HepG2 (cell line): ENCODE measurements around the gene TAS1R3. TPM values are rescaled to one million over a fixed set of nuclear protein-coding genes. Genes with fewer than 3 reads are reported as not detected.

Source experiments
- ATF5 ChIP-seq: sonication (generic); formaldehyde crosslinking; IDR thresholded peaks from 2 replicates; pipeline ENCODE4 v1.4.0; 2020; ENCODE audit warnings: mild to moderate bottlenecking, low read depth, missing genetic modification reagents
- BRF2 ChIP-seq: sonication (generic); formaldehyde crosslinking; IDR thresholded peaks from 2 replicates; pipeline ENCODE4 v1.8.1; 2022; ENCODE audit warnings: mild to moderate bottlenecking, missing genetic modification reagents
- DR1 ChIP-seq: sonication (generic); formaldehyde crosslinking; IDR thresholded peaks from 2 replicates; pipeline ENCODE4 v1.8.0; 2021; ENCODE audit warnings: mild to moderate bottlenecking, missing genetic modification reagents, inconsistent platforms
- ELK4 ChIP-seq: sonication (generic); formaldehyde crosslinking; IDR thresholded peaks from 2 replicates; pipeline ENCODE4 v1.9.0; 2021; ENCODE audit warnings: missing genetic modification reagents, borderline replicate concordance
- HIVEP1 ChIP-seq: sonication (generic); formaldehyde crosslinking; IDR thresholded peaks from 2 replicates; pipeline ENCODE4 v1.4.0; 2020; ENCODE audit warnings: mild to moderate bottlenecking, missing genetic modification reagents
- IKZF5 ChIP-seq: IDR thresholded peaks from 2 replicates; pipeline ENCODE4 v1.6.1; 2018; ENCODE audit warnings: missing genetic modification reagents, mild to moderate bottlenecking, missing compliant biosample characterization
- MEF2D ChIP-seq: sonication (generic); formaldehyde crosslinking; IDR thresholded peaks from 2 replicates; pipeline ENCODE4 v1.5.1; 2020; ENCODE audit warnings: mild to moderate bottlenecking, missing genetic modification reagents
- MLLT10 ChIP-seq: sonication (generic); formaldehyde crosslinking; IDR thresholded peaks from 2 replicates; pipeline ENCODE4 v1.4.0; 2020; ENCODE audit warnings: missing genetic modification reagents
- NCOR1 ChIP-seq: fragments of 200-600 bp; sonication (generic); IDR thresholded peaks from 2 replicates; pipeline ENCODE4 v1.7.0; 2017; ENCODE audit warnings: antibody characterized with exemption, low read length, borderline replicate concordance
- NONO ChIP-seq, 2 experiments: fragments of 450-650 bp in 1 of 2; sonication (generic) in 1 of 2; formaldehyde crosslinking in 1 of 2; IDR thresholded peaks in 1 of 2; conservative IDR thresholded peaks in 1 of 2; 2 replicates each; pipeline versions ENCODE4 v1.6.1 to v1.8.0; 2017 to 2022; ENCODE audit warnings: mild to moderate bottlenecking in 1 of 2, missing genetic modification reagents in 1 of 2, moderate library complexity in 1 of 2
- PAX8 ChIP-seq: sonication (generic); formaldehyde crosslinking; IDR thresholded peaks from 2 replicates; pipeline ENCODE4 v1.8.0; 2022; ENCODE audit warnings: mild to moderate bottlenecking, missing genetic modification reagents, borderline replicate concordance
- PCBP2 ChIP-seq: fragments of 200-400 bp; formaldehyde crosslinking; optimal IDR thresholded peaks from 2 replicates; pipeline ENCODE3; 2018; ENCODE audit warnings: low read length, low read depth; ENCODE audit not compliant: poor library complexity, severe bottlenecking
- PHF20 ChIP-seq: sonication (generic); formaldehyde crosslinking; IDR thresholded peaks from 2 replicates; pipeline ENCODE4 v1.5.0; 2020; ENCODE audit warnings: mild to moderate bottlenecking, missing genetic modification reagents
- SIN3A ChIP-seq: IDR thresholded peaks from 2 replicates; pipeline ENCODE4 v1.6.1; 2011; ENCODE audit warnings: low read depth, mild to moderate bottlenecking, control low read depth, low read length, borderline replicate concordance
- SMAD9 ChIP-seq: sonication (generic); formaldehyde crosslinking; IDR thresholded peaks from 2 replicates; pipeline ENCODE4 v1.5.1; 2020; ENCODE audit warnings: mild to moderate bottlenecking, missing genetic modification reagents
- SOX6 ChIP-seq, 2 experiments: fragments of 450-650 bp in 1 of 2; sonication (generic) in 1 of 2; formaldehyde crosslinking in 1 of 2; IDR thresholded peaks; 2 replicates each; pipeline versions ENCODE4 v1.4.0 to v1.6.1; 2017 to 2020; ENCODE audit warnings: antibody characterized with exemption in 1 of 2, mild to moderate bottlenecking in 1 of 2, missing genetic modification reagents in 1 of 2
- SUZ12 ChIP-seq: fragments of 150-350 bp; IDR thresholded peaks from 2 replicates; pipeline ENCODE4 v1.6.1; 2014; ENCODE audit warnings: low read depth, low read length
- TBX2 ChIP-seq: sonication (generic); formaldehyde crosslinking; IDR thresholded peaks from 2 replicates; pipeline ENCODE4 v1.5.0; 2020; ENCODE audit warnings: missing genetic modification reagents, mild to moderate bottlenecking, borderline replicate concordance
- ZMAT5 ChIP-seq: sonication (generic); formaldehyde crosslinking; IDR thresholded peaks from 2 replicates; pipeline ENCODE4 v1.5.0; 2020; ENCODE audit warnings: mild to moderate bottlenecking, low read depth, missing genetic modification reagents, borderline replicate concordance
- ZNF17 ChIP-seq: sonication (generic); formaldehyde crosslinking; IDR thresholded peaks from 2 replicates; pipeline ENCODE4 v1.5.0; 2020; ENCODE audit warnings: mild to moderate bottlenecking, missing genetic modification reagents
- ZNF235 ChIP-seq: sonication (generic); formaldehyde crosslinking; IDR thresholded peaks from 2 replicates; pipeline ENCODE4 v1.8.1; 2023; ENCODE audit warnings: mild to moderate bottlenecking, missing genetic modification reagents, borderline replicate concordance
- ZNF546 ChIP-seq: sonication (generic); formaldehyde crosslinking; conservative IDR thresholded peaks from 2 replicates; pipeline ENCODE4 v1.8.1; 2023; ENCODE audit warnings: mild to moderate bottlenecking, missing genetic modification reagents
- ZNF619 ChIP-seq: sonication (generic); formaldehyde crosslinking; IDR thresholded peaks from 2 replicates; pipeline ENCODE4 v1.4.0; 2020; ENCODE audit warnings: mild to moderate bottlenecking, missing genetic modification reagents
- ZNF720 ChIP-seq: sonication (generic); formaldehyde crosslinking; IDR thresholded peaks from 2 replicates; pipeline ENCODE4 v1.4.0; 2020; ENCODE audit warnings: missing genetic modification reagents
- ZNF740 ChIP-seq: sonication (generic); formaldehyde crosslinking; IDR thresholded peaks from 2 replicates; pipeline ENCODE4 v1.4.0; 2020; ENCODE audit warnings: missing genetic modification reagents
- polyA plus RNA-seq, 8 experiments: library from polyadenylated mRNA; depleted of rRNA in 3 of 8; stranded (reverse) in 7 of 8; unstranded in 1 of 8; fragments of >200 nt; fragmentation: Illumina TruSeq in 4 of 8; extraction: Trizol in 4 of 8; gene quantifications; 2 replicates each; pipeline versions ENCODE4 v1.2.1 to v1.2.3, GENCODE V29; 2011 to 2016; ENCODE audit warnings: low read depth in 4 of 8, missing spikeins in 1 of 8, mixed read lengths in 1 of 8; ENCODE audit not compliant: insufficient read depth in 1 of 8
- total RNA-seq, 5 experiments: library from RNA; depleted of rRNA; stranded (reverse); fragments of >200 nt; fragmentation: Illumina TruSeq; extraction: Trizol; gene quantifications; 2 replicates each; pipeline ENCODE4 v1.2.3, GENCODE V29; 2016; ENCODE audit warnings: low read depth in 1 of 5

Gene TAS1R3
- total and polyA plus RNA-seq, 2 of the 13 experiments (the other 11 are each of a cell fraction or from before 2014, with no cell fraction given), result 0.13 to 0.15 TPM

GRCh38 chr1:1374929-1375662 lies 44.0 kb downstream of the TAS1R3 start, which contains the start of gene AURKAIP1 (continued):
- TF ChIP-seq NONO (IDR thresholded peaks at IDR 0.05) (no peak), NONO (CRISPR knock-in tag; conservative IDR thresholded peaks at IDR 0.05) (peak; percentile 100), MLLT10 (no peak; the same call in 1 of the 2 replicates), SUZ12 (peak; percentile 77), SIN3A (peak; percentile 42), ELK4 (CRISPR knock-in tag) (peak; percentile 72; the same call in 1 of the 2 replicates), NCOR1 (no peak), SMAD9 (no peak; the same call in 1 of the 2 replicates), PAX8 (CRISPR knock-in tag) (no peak), ZNF17 (CRISPR knock-in tag) (no peak), ZNF546 (CRISPR knock-in tag) (peak; percentile 90), TBX2 (CRISPR knock-in tag) (peak; percentile 93), SOX6 (IDR thresholded peaks at IDR 0.05) (no peak), SOX6 (CRISPR knock-in tag; IDR thresholded peaks at IDR 0.05) (peak; percentile 71), ZNF619 (CRISPR knock-in tag) (peak; percentile 99), IKZF5 (CRISPR knock-in tag) (peak; percentile 98), MEF2D (CRISPR knock-in tag) (peak; percentile 70), BRF2 (CRISPR knock-in tag) (peak; percentile 72), ZNF720 (CRISPR knock-in tag) (peak; percentile 75; the same call in 1 of the 2 replicates), DR1 (CRISPR knock-in tag) (peak; percentile 90), HIVEP1 (CRISPR knock-in tag) (no peak), PCBP2 (no peak), PHF20 (CRISPR knock-in tag) (peak; percentile 98), ZNF235 (peak; percentile 60; the same call in 1 of the 2 replicates), ZMAT5 (no peak), ZNF740 (CRISPR knock-in tag) (peak; percentile 61; the same call in 1 of the 2 replicates), ATF5 (CRISPR knock-in tag) (no peak)
